A549 (cell line): ENCODE data around the gene SMPD1. TPM values are rescaled to one million over a fixed set of nuclear protein-coding genes. Genes with fewer than 3 reads are reported as not detected.

Experiments
- ATAC-seq, 2 experiments: fragments of 200-7000 bp in 1 of 2; fragments of >200 bp in 1 of 2; cut with Nextera tagmentation in 1 of 2; cut with Tn5 transposase in 1 of 2; 3 replicates each; pipeline versions ENCODE4 v1.8.0 to v1.9.1; 2018 to 2020; ENCODE audit warnings: mild to moderate bottlenecking in 1 of 2, moderate library complexity in 1 of 2
- CTCF ChIA-PET: fragments of 300-600 bp; sonication (Branson Sonifier 250); formaldehyde crosslinking; extraction: SDS; loops from one replicate; lab custom pipeline; 2021; ENCODE audit warnings: antibody characterized with exemption, inconsistent platforms; lab: Yijun Ruan, JAX
- POLR2A ChIA-PET: fragments of 350-600 bp; formaldehyde crosslinking; extraction: SDS; loops from one replicate; lab custom pipeline; 2021; ENCODE audit warnings: antibody characterized with exemption, inconsistent platforms; lab: Yijun Ruan, JAX
- DNase-seq, 2 experiments: peaks; one replicate each; pipeline versions ENCODE4 v3.0.0 to v3.0.0-alpha.2; 2011 to 2016; ENCODE audit warnings: low read depth in 1 of 2, low spot score in 1 of 2
- FAIRE-seq: peaks from 2 replicates; lab custom pipeline; 2011; peaks lifted over from hg19 to GRCh38; lab: Jason Lieb, UNC
- H3K27ac ChIP-seq, 2 experiments: fragments of >200 bp; sonication (Bioruptor Twin); formaldehyde crosslinking; 3 replicates each; pipeline ENCODE4 v1.5.1; 2016 to 2017
- H3K4me1 ChIP-seq: fragments of >200 bp; sonication (Bioruptor Twin); formaldehyde crosslinking; 3 replicates; pipeline ENCODE4 v1.6.1; 2016
- H3K4me2 ChIP-seq: fragments of >200 bp; sonication (Bioruptor Twin); formaldehyde crosslinking; 3 replicates; pipeline ENCODE4 v1.6.1; 2016
- H3K4me3 ChIP-seq: fragments of >200 bp; sonication (Bioruptor Twin); formaldehyde crosslinking; 3 replicates; pipeline ENCODE4 v1.5.1; 2016
- H3K9me3 ChIP-seq: fragments of >200 bp; sonication (Bioruptor Twin); formaldehyde crosslinking; 3 replicates; pipeline ENCODE4 v1.6.1; 2016
- CHD2 ChIP-seq: fragments of 150-350 bp; IDR thresholded peaks from 2 replicates; pipeline ENCODE4 v1.6.1; 2014; ENCODE audit warnings: low read length; ENCODE audit not compliant: partially characterized antibody
- CHD4 ChIP-seq: fragments of 200-600 bp; sonication (generic); IDR thresholded peaks from 2 replicates; pipeline ENCODE4 v1.6.1; 2016; ENCODE audit warnings: antibody characterized with exemption, mild to moderate bottlenecking, borderline replicate concordance
- EHMT2 ChIP-seq: fragments of 200-600 bp; sonication (generic); IDR thresholded peaks from 2 replicates; pipeline ENCODE4 v1.6.1; 2016; ENCODE audit warnings: antibody characterized with exemption, low read depth, mild to moderate bottlenecking, moderate library complexity
- FOSL2 ChIP-seq, 2 experiments: fragments of 450-650 bp in 1 of 2; fragments of >200 bp in 1 of 2; sonication (Bioruptor Twin) in 1 of 2; formaldehyde crosslinking; IDR thresholded peaks; 2 replicates each; pipeline versions ENCODE4 v1.5.0 to v1.6.1; 2016 to 2020; ENCODE audit warnings: mild to moderate bottlenecking in 1 of 2, moderate library complexity in 1 of 2
- HDAC2 ChIP-seq: fragments of 200-600 bp; sonication (generic); IDR thresholded peaks from 2 replicates; pipeline ENCODE4 v1.6.1; 2016
- HEYL ChIP-seq: fragments of 250-450 bp; sonication (Bioruptor Pico); IDR thresholded peaks from 2 replicates; pipeline ENCODE4 v1.8.0; 2021; ENCODE audit warnings: mild to moderate bottlenecking, moderate library complexity
- JUNB ChIP-seq: fragments of >200 bp; sonication (Bioruptor Twin); formaldehyde crosslinking; IDR thresholded peaks from 2 replicates; pipeline ENCODE4 v1.6.1; 2016
- KDM5A ChIP-seq: fragments of 200-600 bp; sonication (generic); IDR thresholded peaks from 2 replicates; pipeline ENCODE4 v1.6.1; 2016; ENCODE audit warnings: antibody characterized with exemption, mild to moderate bottlenecking
- NFE2L2 ChIP-seq: fragments of 150-350 bp; conservative IDR thresholded peaks from 2 replicates; pipeline ENCODE4 v1.6.1; 2014; ENCODE audit warnings: low read length
- NR3C1 ChIP-seq: fragments of >200 bp; sonication (Bioruptor Twin); formaldehyde crosslinking; IDR thresholded peaks from 3 replicates; pipeline ENCODE4 v1.6.1; 2017
- POLR2A ChIP-seq: IDR thresholded peaks from 2 replicates; pipeline ENCODE4 v1.6.1; 2012; ENCODE audit warnings: mild to moderate bottlenecking, low read length
- RAD21 ChIP-seq, 2 experiments: fragments of >200 bp in 1 of 2; sonication (Bioruptor Twin) in 1 of 2; formaldehyde crosslinking in 1 of 2; IDR thresholded peaks in 1 of 2; conservative IDR thresholded peaks in 1 of 2; 2 replicates in 1 of 2; 3 replicates in 1 of 2; pipeline ENCODE4 v1.6.1; 2012 to 2018; ENCODE audit warnings: inconsistent platforms in 1 of 2
- RFX5 ChIP-seq: fragments of 450-650 bp; IDR thresholded peaks from 2 replicates; pipeline ENCODE4 v1.7.1; 2014; ENCODE audit warnings: antibody characterized with exemption, mild to moderate bottlenecking, moderate library complexity
- RNF2 ChIP-seq: fragments of 200-600 bp; sonication (generic); IDR thresholded peaks from 2 replicates; pipeline ENCODE4 v1.6.1; 2016; ENCODE audit warnings: low read depth, mild to moderate bottlenecking, antibody characterized with exemption, moderate library complexity, borderline replicate concordance
- SREBF2 ChIP-seq: fragments of 450-650 bp; IDR thresholded peaks from 2 replicates; pipeline ENCODE4 v1.6.1; 2014; ENCODE audit warnings: mild to moderate bottlenecking, moderate library complexity
- TFCP2L1 ChIP-seq: fragments of 250-450 bp; sonication (Bioruptor Pico); IDR thresholded peaks from 2 replicates; pipeline ENCODE4 v1.5.0; 2021; ENCODE audit warnings: mild to moderate bottlenecking
- WGBS: methylation state at CpG from one replicate; pipeline ENCODE4 v1.1.6; 2017; ENCODE audit errors: missing lambda C conversion rate; 5-methylcytosine and 5-hydroxymethylcytosine counted together
- polyA plus RNA-seq, 4 experiments: library from polyadenylated mRNA; depleted of rRNA in 3 of 4; stranded (reverse); fragments of >200 nt; fragmentation: RNase III in 1 of 4; extraction: RNeasy Plus Mini Kit Qiagen cat#74134 plus additional on column Dnase treatment in 1 of 4; gene quantifications; 2 replicates in 3 of 4; 3 replicates in 1 of 4; pipeline ENCODE4 v1.2.3, GENCODE V29; 2011 to 2017
- TF ChIP-seq, protein P1 (sequence below): fragments of >200 bp; sonication (Bioruptor Twin); formaldehyde crosslinking; IDR thresholded peaks from 3 replicates; pipeline ENCODE4 v1.5.1; 2016
- TF ChIP-seq, protein P2 (sequence below): IDR thresholded peaks from 2 replicates; pipeline ENCODE4 v1.6.1; 2012
- TF ChIP-seq, protein P3 (sequence below): fragments of 250-450 bp; sonication (Bioruptor Pico); IDR thresholded peaks from 2 replicates; pipeline ENCODE4 v1.5.0; 2020; ENCODE audit warnings: low read depth, mild to moderate bottlenecking, moderate library complexity
- TF ChIP-seq, protein P4 (sequence below): fragments of 200-600 bp; sonication (generic); IDR thresholded peaks from 2 replicates; pipeline ENCODE4 v1.6.1; 2016; ENCODE audit warnings: antibody characterized with exemption, mild to moderate bottlenecking, moderate library complexity

The SMPD1 gene
- polyA plus RNA-seq, 2 of the 4 experiments (the other 2 are of a cell fraction): 5.1 to 6.8 TPM

DNA sequence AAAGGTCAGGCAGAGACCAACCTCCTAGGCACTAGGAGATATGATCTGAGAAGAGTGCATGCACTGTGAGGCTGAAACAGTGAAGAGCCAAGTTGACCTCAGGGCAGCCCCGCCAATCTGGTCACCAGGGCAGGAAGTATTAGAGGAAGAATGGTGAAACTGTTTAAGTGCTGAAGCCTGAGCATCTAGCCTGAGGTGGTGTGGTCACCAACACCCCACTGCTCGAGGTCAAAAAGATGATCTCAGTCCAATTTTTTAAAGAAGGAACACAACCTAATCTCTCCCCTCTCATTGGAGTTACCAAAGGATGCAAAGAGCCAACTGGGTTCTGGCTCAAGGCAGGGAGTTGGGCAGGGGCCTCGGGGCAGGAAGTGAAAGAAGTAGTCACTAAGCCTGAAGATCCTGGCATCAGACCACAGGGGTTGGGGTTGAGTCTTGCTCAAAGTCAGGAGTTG lies 24.6 kb downstream of the SMPD1 start:
- FAIRE-seq: no peak
- WGBS: 61% methylated on average over 3 of the region's 3 CpGs
- no peak overlapping the region for H3K27ac ChIP-seq
- ATAC-seq: no peak
- CTCF ChIA-PET: interaction anchor here (1.2 kb wide), 1 partner anchor 52 kb away, joined by 5 read pairs; no protein-coding TSS in a partner anchor
- DNase-seq: no peak
- H3K4me1 ChIP-seq: peaks cover 3% of the 10 kb centered on the region
- TF ChIP-seq RAD21 (conservative IDR thresholded peaks at IDR 0.05 in 1 of 2, IDR thresholded peaks at IDR 0.05 in 1 of 2) (no peak), HDAC2 (no peak), POLR2A (no peak), RFX5 (no peak), EHMT2 (no peak), NR3C1 (no peak), TFCP2L1 (CRISPR knock-in tag) (no peak), CHD2 (no peak), NFE2L2 (no peak), HEYL (CRISPR knock-in tag) (no peak), RNF2 (no peak), FOSL2 (IDR thresholded peaks at IDR 0.05) (no peak), FOSL2 (CRISPR knock-in tag; IDR thresholded peaks at IDR 0.05) (no peak), SREBF2 (no peak), JUNB (no peak), KDM5A (no peak)
- TF ChIP-seq, protein P1, sequence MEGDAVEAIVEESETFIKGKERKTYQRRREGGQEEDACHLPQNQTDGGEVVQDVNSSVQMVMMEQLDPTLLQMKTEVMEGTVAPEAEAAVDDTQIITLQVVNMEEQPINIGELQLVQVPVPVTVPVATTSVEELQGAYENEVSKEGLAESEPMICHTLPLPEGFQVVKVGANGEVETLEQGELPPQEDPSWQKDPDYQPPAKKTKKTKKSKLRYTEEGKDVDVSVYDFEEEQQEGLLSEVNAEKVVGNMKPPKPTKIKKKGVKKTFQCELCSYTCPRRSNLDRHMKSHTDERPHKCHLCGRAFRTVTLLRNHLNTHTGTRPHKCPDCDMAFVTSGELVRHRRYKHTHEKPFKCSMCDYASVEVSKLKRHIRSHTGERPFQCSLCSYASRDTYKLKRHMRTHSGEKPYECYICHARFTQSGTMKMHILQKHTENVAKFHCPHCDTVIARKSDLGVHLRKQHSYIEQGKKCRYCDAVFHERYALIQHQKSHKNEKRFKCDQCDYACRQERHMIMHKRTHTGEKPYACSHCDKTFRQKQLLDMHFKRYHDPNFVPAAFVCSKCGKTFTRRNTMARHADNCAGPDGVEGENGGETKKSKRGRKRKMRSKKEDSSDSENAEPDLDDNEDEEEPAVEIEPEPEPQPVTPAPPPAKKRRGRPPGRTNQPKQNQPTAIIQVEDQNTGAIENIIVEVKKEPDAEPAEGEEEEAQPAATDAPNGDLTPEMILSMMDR: no peak
- TF ChIP-seq, protein P2, sequence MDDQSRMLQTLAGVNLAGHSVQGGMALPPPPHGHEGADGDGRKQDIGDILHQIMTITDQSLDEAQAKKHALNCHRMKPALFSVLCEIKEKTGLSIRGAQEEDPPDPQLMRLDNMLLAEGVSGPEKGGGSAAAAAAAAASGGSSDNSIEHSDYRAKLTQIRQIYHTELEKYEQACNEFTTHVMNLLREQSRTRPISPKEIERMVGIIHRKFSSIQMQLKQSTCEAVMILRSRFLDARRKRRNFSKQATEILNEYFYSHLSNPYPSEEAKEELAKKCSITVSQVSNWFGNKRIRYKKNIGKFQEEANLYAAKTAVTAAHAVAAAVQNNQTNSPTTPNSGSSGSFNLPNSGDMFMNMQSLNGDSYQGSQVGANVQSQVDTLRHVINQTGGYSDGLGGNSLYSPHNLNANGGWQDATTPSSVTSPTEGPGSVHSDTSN: no peak
- TF ChIP-seq, protein P3, sequence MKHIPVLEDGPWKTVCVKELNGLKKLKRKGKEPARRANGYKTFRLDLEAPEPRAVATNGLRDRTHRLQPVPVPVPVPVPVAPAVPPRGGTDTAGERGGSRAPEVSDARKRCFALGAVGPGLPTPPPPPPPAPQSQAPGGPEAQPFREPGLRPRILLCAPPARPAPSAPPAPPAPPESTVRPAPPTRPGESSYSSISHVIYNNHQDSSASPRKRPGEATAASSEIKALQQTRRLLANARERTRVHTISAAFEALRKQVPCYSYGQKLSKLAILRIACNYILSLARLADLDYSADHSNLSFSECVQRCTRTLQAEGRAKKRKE: no peak
- TF ChIP-seq, all 56 proteins: peak for 0
- POLR2A ChIA-PET: no interaction called here
- Histone ChIP-seq H3K4me3 (no peak overlapping the region), H3K4me2 (no peak overlapping the region), H3K9me3 (no peaks in the 10 kb centered on the region)

DNA sequence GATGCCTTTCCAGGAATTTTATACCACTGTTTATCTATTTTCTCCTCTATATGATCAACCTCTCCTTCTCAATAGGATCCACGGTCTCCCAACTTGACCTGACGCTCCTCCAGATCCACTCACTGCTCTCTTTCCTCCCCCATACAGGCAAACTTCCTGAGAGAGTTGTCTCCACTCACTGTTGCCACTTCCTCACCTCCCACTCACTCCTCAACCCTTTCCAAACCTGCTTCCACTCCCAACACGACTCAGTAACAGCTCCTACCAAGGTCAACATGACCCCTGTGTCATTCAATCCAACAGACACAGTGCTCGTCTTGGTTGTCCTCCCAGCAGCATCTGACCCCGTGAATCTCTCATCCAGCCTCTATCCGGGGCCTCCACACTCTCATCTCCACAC lies 25.5 kb downstream of the SMPD1 start:
- TF ChIP-seq, protein P4, sequence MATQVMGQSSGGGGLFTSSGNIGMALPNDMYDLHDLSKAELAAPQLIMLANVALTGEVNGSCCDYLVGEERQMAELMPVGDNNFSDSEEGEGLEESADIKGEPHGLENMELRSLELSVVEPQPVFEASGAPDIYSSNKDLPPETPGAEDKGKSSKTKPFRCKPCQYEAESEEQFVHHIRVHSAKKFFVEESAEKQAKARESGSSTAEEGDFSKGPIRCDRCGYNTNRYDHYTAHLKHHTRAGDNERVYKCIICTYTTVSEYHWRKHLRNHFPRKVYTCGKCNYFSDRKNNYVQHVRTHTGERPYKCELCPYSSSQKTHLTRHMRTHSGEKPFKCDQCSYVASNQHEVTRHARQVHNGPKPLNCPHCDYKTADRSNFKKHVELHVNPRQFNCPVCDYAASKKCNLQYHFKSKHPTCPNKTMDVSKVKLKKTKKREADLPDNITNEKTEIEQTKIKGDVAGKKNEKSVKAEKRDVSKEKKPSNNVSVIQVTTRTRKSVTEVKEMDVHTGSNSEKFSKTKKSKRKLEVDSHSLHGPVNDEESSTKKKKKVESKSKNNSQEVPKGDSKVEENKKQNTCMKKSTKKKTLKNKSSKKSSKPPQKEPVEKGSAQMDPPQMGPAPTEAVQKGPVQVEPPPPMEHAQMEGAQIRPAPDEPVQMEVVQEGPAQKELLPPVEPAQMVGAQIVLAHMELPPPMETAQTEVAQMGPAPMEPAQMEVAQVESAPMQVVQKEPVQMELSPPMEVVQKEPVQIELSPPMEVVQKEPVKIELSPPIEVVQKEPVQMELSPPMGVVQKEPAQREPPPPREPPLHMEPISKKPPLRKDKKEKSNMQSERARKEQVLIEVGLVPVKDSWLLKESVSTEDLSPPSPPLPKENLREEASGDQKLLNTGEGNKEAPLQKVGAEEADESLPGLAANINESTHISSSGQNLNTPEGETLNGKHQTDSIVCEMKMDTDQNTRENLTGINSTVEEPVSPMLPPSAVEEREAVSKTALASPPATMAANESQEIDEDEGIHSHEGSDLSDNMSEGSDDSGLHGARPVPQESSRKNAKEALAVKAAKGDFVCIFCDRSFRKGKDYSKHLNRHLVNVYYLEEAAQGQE: no peak
- no peak for TF ChIP-seq CHD4
- DNase-seq: no peak
- Histone ChIP-seq H3K27ac (no peak overlapping the region), H3K4me1 (peaks cover 6% of the 10 kb centered on the region), H3K4me2 (no peak overlapping the region), H3K9me3 (no peaks in the 10 kb centered on the region), H3K4me3 (no peak overlapping the region)
- ATAC-seq: no peak
- CTCF ChIA-PET: interaction anchor here (1.0 to 2.0 kb wide), 4 partner anchors 12 to 392 kb away, joined by 3 to 5 read pairs (median 4); no protein-coding TSS in a partner anchor
- WGBS: 67% methylated on average over 6 of the region's 6 CpGs
- POLR2A ChIA-PET: no interaction called here
- no peak for FAIRE-seq
